Gastrocnemius medialis (tissue), 4 donors: ENCODE results near the gene VWA8.

ENCODE experiments used
- POLR2A ChIP-seq, 2 donors: fragments of 450-650 bp; IDR thresholded peaks; one replicate each; pipeline ENCODE4 v1.6.1; 2017; ENCODE audit warnings: antibody characterized with exemption in 2 of 2, mild to moderate bottlenecking in 2 of 2, moderate library complexity in 2 of 2
- TF ChIP-seq, protein P1 (sequence below), 5 experiments: fragments of 450-650 bp in 3 of 5; fragments of 200-600 bp in 2 of 5; sonication (generic) in 2 of 5; IDR thresholded peaks in 4 of 5; conservative IDR thresholded peaks in 1 of 5; 1 replicate in 4 of 5; 2 replicates in 1 of 5; pipeline ENCODE4 v1.5.1; 2016 to 2019; ENCODE audit warnings: antibody characterized with exemption in 5 of 5, mild to moderate bottlenecking in 3 of 5, moderate library complexity in 3 of 5

GRCh38 chr13:41970022-41970421 lies 9.1 kb upstream of the VWA8 start:
- TF ChIP-seq, protein P1, sequence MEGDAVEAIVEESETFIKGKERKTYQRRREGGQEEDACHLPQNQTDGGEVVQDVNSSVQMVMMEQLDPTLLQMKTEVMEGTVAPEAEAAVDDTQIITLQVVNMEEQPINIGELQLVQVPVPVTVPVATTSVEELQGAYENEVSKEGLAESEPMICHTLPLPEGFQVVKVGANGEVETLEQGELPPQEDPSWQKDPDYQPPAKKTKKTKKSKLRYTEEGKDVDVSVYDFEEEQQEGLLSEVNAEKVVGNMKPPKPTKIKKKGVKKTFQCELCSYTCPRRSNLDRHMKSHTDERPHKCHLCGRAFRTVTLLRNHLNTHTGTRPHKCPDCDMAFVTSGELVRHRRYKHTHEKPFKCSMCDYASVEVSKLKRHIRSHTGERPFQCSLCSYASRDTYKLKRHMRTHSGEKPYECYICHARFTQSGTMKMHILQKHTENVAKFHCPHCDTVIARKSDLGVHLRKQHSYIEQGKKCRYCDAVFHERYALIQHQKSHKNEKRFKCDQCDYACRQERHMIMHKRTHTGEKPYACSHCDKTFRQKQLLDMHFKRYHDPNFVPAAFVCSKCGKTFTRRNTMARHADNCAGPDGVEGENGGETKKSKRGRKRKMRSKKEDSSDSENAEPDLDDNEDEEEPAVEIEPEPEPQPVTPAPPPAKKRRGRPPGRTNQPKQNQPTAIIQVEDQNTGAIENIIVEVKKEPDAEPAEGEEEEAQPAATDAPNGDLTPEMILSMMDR (IDR thresholded peaks at IDR 0.05 in 4 of 5, conservative IDR thresholded peaks at IDR 0.05 in 1 of 5), result no peak
- no peak for TF ChIP-seq POLR2A (IDR thresholded peaks at IDR 0.05)
